Right renal cortex interstitium (tissue), 3 donors: ENCODE data around the gene CXCL5. TPM values are rescaled to one million over a fixed set of nuclear protein-coding genes. Genes with fewer than 3 reads are reported as not detected.
"Not testable (repeated sequence)": the region's sequence is repeated elsewhere in the genome, so short reads cannot be mapped to it uniquely, and the experiment has no call there.

ENCODE experiments used
- DNase-seq, 3 donors: peaks; one replicate each; pipeline ENCODE4 v3.0.0-alpha.2; 2013; ENCODE audit warnings: low read depth in 3 of 3, low spot score in 2 of 3
- polyA plus RNA-seq, 3 donors: library from polyadenylated mRNA; unstranded; fragments of 120-200 nt; gene quantifications; one replicate each; pipeline ENCODE4 v1.2.1, GENCODE V29; 2013; ENCODE audit not compliant: insufficient read length in 3 of 3

CXCL5 gene
- polyA plus RNA-seq, 3 donors: 0.11 to 0.17 TPM; not detected in 1

- no peak for DNase-seq
Measured at GRCh38 chr4:74016068-74016467, 17.6 kb upstream of the CXCL5 start.

DNA sequence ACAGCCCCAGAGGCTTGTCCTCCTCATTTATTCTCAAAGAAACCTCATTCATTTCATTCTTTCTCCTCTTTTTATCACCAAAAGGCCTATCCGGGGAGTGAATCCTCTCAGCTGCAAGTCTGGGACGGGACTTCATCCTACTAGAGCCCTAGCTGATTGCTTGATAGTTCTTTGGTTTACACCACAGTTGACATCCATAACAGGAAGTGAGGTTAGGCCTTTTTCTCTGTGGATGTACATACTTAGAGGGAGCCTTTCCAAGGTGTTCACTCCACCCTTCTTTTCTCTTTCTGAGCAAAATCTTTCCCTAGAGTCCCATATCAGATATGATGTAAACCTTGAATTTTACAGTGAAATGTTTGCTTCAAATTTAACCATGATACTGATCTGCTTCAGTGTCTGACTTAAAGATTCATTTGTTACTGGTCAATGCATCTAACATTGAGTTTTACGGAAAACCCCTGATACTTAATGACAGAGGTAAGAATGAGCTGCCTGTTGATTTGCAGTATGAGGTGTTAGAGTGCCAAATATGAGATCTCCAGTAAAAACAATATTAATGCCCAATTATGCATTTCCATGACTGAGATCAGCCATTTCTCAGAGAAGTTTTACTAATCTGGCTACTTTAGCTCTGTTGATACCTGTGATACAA, 16.8 kb upstream of the CXCL5 start:
- no peak for DNase-seq

DNA sequence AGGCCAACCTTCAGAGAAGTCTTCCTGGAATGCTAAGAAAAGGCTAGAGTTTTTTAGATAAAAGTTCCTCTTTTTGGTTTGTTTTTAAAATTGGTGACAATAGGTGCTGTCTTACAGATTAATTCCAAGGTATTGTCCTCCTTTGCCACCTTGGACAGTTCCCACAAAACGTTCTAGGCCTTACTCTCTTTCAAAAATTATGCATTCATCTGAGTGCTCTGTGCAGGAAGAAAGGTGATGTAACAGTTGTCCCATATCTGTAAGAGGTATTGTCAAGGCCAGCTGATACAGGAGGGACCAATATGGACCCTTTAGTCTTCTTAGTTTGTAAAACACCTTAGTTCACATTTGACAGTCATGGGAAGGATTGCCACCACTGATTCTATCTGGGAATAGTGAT, 15.9 kb upstream of the CXCL5 start:
- no peak for DNase-seq

- DNase-seq: no peak
Measured at GRCh38 chr4:74013264-74013663, 14.8 kb upstream of the CXCL5 start.

- no peak for DNase-seq
Measured at GRCh38 chr4:74012130-74012529, 13.7 kb upstream of the CXCL5 start.

GRCh38 chr4:74009307-74009706, 10.8 kb upstream of the CXCL5 start:
- DNase-seq: no peak

DNA sequence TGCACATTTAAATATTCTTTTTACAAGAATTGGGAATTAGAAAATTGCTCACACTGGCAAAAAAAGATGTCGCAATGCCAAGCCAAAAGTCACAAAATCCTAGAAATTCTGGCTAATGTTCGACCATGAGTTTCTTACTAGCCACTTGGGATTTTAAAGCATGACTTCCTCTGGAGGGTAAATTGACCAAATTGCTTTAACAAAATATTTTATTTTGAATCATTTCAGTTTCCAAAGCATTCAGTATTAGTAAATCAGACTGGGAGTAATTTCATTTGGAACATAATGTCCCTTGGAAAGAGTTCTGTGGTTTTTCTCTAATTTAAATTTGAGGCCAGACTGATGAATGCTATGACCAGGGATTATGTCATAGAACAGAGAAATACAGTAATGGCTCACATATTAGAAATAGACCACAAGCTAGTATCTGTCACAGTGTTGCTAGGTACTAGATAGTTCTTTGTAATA, 7.6 kb upstream of the CXCL5 start:
- DNase-seq: no peak

DNA sequence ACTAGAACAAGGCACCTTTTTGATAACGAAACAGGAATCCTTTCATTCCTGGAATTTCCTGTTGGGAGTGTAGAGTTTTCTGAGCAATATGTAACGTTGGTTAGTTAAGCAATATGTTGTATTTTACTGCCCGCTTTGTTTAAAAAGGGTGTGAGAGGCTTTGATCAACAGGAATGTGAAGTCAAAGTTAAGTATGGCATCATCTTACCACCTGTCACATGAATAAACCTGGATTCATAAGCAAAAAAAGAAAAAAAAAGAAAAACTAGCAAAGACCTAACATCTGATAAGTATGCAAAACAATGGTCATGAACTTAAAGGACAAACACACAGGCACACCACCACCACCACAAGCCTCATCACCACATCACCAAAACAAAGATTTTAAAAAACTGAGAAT, 7.1 kb upstream of the CXCL5 start:
- DNase-seq: no peak

DNA sequence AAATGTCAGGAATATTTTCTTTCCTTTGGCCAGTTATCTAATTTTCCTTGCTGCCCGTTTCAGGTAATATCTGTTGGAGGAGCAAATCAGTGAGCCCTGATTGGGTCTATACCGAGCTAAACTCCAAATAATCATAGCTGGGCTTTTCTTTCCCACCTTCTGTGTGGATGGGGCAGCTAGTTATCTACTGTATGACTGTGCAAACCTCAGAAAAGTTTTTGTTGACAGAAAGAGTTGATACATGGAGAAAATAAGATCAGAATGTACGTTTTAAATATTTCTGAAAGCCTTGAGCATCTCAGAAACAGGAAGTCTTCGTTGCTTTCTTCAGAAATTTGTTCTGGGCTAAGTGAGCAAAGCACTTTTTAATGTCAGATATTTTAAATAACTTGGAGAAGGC, 6.2 kb upstream of the CXCL5 start:
- DNase-seq: no peak

GRCh38 chr4:74000301-74000700, 1.8 kb upstream of the CXCL5 start:
- no peak for DNase-seq

GRCh38 chr4:73992050-73992449, 6.4 kb downstream of the CXCL5 start:
- no peak for DNase-seq

- DNase-seq: no peak
Measured at GRCh38 chr4:73991742-73992000, 6.8 kb downstream of the CXCL5 start.

- DNase-seq: no peak
Measured at GRCh38 chr4:73990988-73991741, 7.3 kb downstream of the CXCL5 start.

- DNase-seq: no peak
Measured at GRCh38 chr4:73989928-73990327, 8.5 kb downstream of the CXCL5 start.

DNA sequence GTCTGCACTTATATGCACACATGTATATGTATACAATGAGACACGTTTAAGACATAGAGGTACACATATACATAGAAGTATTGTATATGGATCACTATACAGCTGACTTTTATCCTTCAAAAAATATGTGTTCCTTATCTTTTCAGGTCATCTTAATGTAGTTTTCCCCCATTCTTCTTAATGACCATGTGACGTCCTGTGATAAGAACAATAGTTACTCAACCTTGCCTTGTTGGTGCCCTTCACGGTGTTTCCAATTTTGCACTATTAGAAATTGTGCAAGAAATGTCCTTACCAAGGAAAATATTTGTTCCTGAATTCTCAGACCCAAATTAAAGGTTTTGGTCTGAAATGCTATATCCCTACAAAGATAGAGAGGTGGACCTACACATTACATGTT, 9.4 kb downstream of the CXCL5 start:
- DNase-seq: no peak

DNA sequence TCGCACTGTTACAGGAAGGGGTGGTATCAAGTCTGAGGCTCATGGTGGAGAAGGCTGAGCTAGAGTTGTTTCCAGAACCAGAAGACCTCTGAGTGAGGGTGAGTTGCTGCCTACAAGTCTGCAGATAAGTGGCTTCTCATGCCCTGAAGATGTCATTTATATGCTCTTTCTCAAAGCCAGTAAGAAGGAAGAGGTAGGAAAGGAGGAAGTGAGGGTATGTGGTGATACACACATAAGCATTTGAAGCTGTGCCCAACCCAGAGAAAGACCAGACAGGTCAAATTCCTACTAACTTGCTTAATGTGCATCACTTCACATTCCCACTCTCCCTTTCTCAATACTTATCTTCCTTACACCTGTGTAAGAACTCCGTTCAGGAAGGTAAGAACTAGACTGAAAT, 10.4 kb downstream of the CXCL5 start, which contains the start of gene PPBP:
PPBP (minus strand) TSS at position 130 of the 400 bp plus-strand sequence; CDS start at position 43, 87 bp downstream.
- no peak for DNase-seq

DNA sequence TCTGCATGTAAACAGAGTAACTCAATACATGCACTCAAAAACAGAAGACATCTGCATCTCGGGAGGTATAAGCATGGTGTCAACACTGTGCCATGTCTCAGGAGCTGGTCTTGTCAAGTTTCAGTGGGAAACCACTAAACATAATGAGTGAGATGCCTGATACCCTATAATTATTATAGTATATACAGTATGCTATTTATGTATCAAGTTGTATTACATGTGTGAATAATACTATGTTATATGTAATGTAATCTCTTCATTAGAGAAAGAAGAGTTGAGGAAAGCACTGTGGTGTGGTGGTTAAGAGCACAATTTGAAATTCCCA, 13.0 kb downstream of the CXCL5 start:
- DNase-seq: no peak

DNA sequence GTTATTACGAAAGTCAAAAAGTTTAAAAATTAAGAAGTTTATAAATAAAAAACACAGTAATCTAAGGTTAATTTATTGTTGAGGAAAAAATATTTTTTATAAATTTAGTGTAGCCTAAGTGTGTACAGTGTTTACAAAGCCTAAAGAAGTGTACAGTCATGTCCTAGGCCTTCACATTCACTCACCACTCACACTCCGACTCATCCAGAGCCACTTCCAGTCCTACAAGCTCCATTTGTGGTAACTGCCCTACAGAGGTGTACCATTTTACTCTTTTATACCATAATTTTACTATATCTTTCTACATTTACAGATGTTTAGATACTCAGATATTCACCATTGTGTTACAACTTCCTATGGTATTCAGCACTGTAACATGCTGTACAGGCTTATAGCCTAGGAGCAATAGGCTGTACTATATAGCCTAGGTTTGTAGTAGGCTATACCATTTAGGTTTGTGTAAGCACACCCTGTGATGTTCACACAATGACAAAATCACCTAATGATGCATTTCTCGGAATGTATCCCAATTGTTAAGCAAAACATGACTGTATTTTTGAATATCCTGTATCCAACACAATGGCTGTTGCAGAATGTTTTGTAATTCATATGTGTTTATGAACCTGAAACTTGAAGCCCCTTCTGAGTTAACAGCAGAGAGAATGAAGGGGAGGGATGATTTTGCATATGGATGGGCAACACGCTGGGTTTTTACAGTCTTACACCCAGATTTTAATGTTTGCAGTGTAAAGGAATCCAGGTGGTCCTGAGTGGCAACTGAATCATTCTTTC, 13.5 kb downstream of the CXCL5 start:
- no peak for DNase-seq

GRCh38 chr4:73981175-73981574, 17.3 kb downstream of the CXCL5 start:
- DNase-seq: not testable (repeated sequence)

DNA sequence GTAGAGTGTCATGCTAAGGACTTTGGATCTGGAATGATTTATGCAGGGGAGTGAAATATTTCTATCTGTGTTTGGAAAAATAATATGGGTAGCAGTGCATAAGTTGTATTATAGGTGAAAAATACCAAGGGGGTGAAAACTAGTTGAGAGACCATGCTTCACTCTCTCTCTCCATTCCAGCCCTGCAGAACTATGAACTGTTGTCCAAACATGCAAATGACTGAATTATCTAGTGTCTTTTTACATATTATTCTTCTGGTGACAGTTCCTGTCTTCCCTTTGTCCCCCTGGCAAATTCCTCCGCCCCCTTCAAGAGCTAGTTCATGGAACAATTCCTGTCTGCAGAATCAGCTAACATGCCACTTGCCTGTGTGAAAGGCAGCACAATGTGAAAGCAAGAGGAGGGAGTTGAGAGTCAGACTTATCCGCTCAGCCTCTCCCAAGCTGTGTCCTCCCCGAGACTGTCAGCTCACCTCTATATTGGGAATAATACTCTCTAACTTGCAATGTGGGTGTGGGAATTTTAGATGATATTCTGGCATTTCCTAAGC, 19.0 kb downstream of the CXCL5 start:
- DNase-seq: no peak

DNA sequence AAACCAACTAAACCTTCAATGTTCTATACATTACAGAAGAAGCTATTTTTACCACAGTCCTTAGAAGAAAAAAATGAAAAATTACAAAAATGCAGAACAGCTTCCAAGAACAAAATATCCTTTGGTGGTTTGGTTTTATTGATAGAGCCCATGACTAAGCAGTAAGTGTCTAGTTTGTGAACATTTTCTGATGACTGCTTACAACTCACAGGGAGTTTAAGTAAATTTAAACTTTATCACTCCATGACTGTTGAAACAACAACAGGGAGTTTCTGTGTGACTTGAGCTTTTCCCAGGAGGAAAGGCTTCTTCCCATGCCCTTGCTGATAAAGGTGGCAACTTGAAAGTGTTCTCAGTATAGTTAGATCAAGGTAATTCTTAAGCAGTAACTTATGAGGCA, 19.6 kb downstream of the CXCL5 start:
- no peak for DNase-seq

GRCh38 chr4:73976716-73977115, 21.8 kb downstream of the CXCL5 start:
- DNase-seq: no peak
